ENCODE measurements around the gene SLC22A4. TPM values are rescaled to one million over a fixed set of nuclear protein-coding genes. Genes with fewer than 3 reads are reported as not detected.

The SLC22A4 gene
- total RNA-seq, 1 experiment from 2014 or later = 0.72 TPM

GRCh38 chr5:132301344-132302271 is 7.4 kb downstream of the SLC22A4 start:
- H3K36me3 Mint-ChIP-seq (ENCODE audit: insufficient read depth in 1 of 3, low read depth in 3 of 3) = peaks cover 0 to 5% (median 0%) of the 10 kb centered on the region in 3 experiments; a peak in 2 of 7 replicates
- no peak overlapping the region for H2BK20ac ChIP-seq (ENCODE audit: low read depth, low read length, poor library complexity, severe bottlenecking)
- no peak overlapping the region for H4K5ac ChIP-seq (ENCODE audit: insufficient read length, low read depth, low read length)
- H3T11ph ChIP-seq (ENCODE audit: low read length) = no peak overlapping the region
- no peak overlapping the region for H3K18ac ChIP-seq (ENCODE audit: insufficient read length, low read depth, low read length)
- H3K9me3 Mint-ChIP-seq = peaks cover 0 to 3% of the 10 kb centered on the region in 2 experiments; a peak in 4 of 5 replicates
- H2AFZ ChIP-seq (ENCODE audit: low read length) = no peak overlapping the region
- no peak overlapping the region for H2BK120ac ChIP-seq (ENCODE audit: low read depth, low read length, poor library complexity, severe bottlenecking)
- no peaks in the 10 kb centered on the region for H3K4me1 ChIP-seq (ENCODE audit: insufficient read depth, low read length)
- H4K8ac ChIP-seq (replicated peaks; ENCODE audit: insufficient read length, low read depth, low read length) = no peak overlapping the region
- H3K56ac ChIP-seq (ENCODE audit: insufficient read length, low read depth, low read length) = no peak overlapping the region
- no peak for TF ChIP-seq CTCF (conservative IDR thresholded peaks at IDR 0.05)
- no peak overlapping the region for H3K27ac Mint-ChIP-seq
- H3K4ac ChIP-seq (ENCODE audit: low read depth, low read length) = no peak overlapping the region
- no peaks in the 10 kb centered on the region for H3K27me3 ChIP-seq (ENCODE audit: insufficient read depth, low read length)
- no peaks in the 10 kb centered on the region for H3K79me2 ChIP-seq (ENCODE audit: insufficient read depth, low read length)
- H3K4me2 ChIP-seq (ENCODE audit: insufficient read depth, insufficient read length, low read length) = no peak overlapping the region
- no peak overlapping the region for H3K9ac ChIP-seq (ENCODE audit: extremely low read depth, insufficient read length, low read length)
- peaks cover 4 to 11% of the 10 kb centered on the region in 2 experiments; a peak in 3 of 4 replicates for H3K4me1 Mint-ChIP-seq
- no peaks in the 10 kb centered on the region for H3K79me1 ChIP-seq (ENCODE audit: insufficient read depth, low read depth, low read length, poor library complexity, severe bottlenecking)
- no peak overlapping the region for H2BK5ac ChIP-seq (ENCODE audit: insufficient read length, low read length)
- no peak overlapping the region for H2AK5ac ChIP-seq (ENCODE audit: insufficient read length, low read length)
- no peak overlapping the region for H2BK12ac ChIP-seq (ENCODE audit: insufficient read length, low read depth, low read length)
- H2BK15ac ChIP-seq (ENCODE audit: low read depth, low read length) = no peak overlapping the region
- no peak overlapping the region for H3K4me3 Mint-ChIP-seq
- no peak overlapping the region for H4K91ac ChIP-seq (ENCODE audit: insufficient read length, low read depth, low read length)
- H3K9me3 ChIP-seq (ENCODE audit: control insufficient read depth, low read depth, low read length) = no peaks in the 10 kb centered on the region
- no peak overlapping the region; the same call in 1 of the 2 replicates for H3K14ac ChIP-seq (ENCODE audit: insufficient read depth, low read length)
- no peak overlapping the region for H3K27ac ChIP-seq (ENCODE audit: insufficient read length, low read depth, low read length)
- DNase-seq = no peak
- WGBS (ENCODE audit: extremely low coverage, insufficient read length, low lambda C conversion rate) = no CpG with 5 or more reads among the region's 11 CpGs
- H3K23me2 ChIP-seq (ENCODE audit: insufficient read length, low read depth, low read length, poor library complexity, severe bottlenecking) = no peaks in the 10 kb centered on the region
- no peak overlapping the region for H3K23ac ChIP-seq (ENCODE audit: insufficient read length, low read depth, low read length)
- peaks cover 2% of the 10 kb centered on the region for H3K27me3 Mint-ChIP-seq (ENCODE audit: low read depth)
- peaks cover 2% of the 10 kb centered on the region for H4K20me1 ChIP-seq (ENCODE audit: control insufficient read depth, insufficient read depth, insufficient read length)

Measured in H9 (cell line).